Mesendoderm (in vitro differentiated cells): Measurements from ENCODE around the gene PIK3AP1.
"Not testable (repeated sequence)": the region's sequence is repeated elsewhere in the genome, so short reads cannot be mapped to it uniquely, and the experiment has no call there.

Experiments used
- DNase-seq: peaks from one replicate; pipeline ENCODE4 v3.0.0; 2013
- H2AK5ac ChIP-seq: 2 replicates; pipeline ENCODE4 v1.6.1; 2013; ENCODE audit warnings: low read length, inconsistent platforms
- H2BK120ac ChIP-seq: 2 replicates; pipeline ENCODE4 v1.6.1; 2013; ENCODE audit warnings: low read depth, mild to moderate bottlenecking, low read length, moderate library complexity, mixed read lengths
- H2BK15ac ChIP-seq: replicated peaks from 2 replicates; pipeline ENCODE4 v1.6.1; 2013; ENCODE audit warnings: low read depth, mild to moderate bottlenecking, moderate library complexity
- H2BK5ac ChIP-seq: 2 replicates; pipeline ENCODE4 v1.6.1; 2013; ENCODE audit warnings: low read length, inconsistent platforms
- H3K18ac ChIP-seq: 2 replicates; pipeline ENCODE4 v1.6.1; 2013; ENCODE audit warnings: mild to moderate bottlenecking, low read length, mixed read lengths
- H3K23ac ChIP-seq: one replicate; pipeline ENCODE4 v1.6.1; 2013; ENCODE audit warnings: low read length
- H3K27ac ChIP-seq: 2 replicates; pipeline ENCODE4 v1.5.1; 2013; ENCODE audit warnings: low read depth, mild to moderate bottlenecking, inconsistent platforms, low read length, moderate library complexity
- H3K27me3 ChIP-seq: 2 replicates; pipeline ENCODE4 v1.6.1; 2013; ENCODE audit warnings: low read length, control low read depth, mild to moderate bottlenecking, inconsistent platforms; ENCODE audit not compliant: insufficient read depth, poor library complexity
- H3K36me3 ChIP-seq: 2 replicates; pipeline ENCODE4 v1.6.1; 2013; ENCODE audit warnings: low read length, inconsistent platforms; ENCODE audit not compliant: control insufficient read depth, insufficient read depth
- H3K4ac ChIP-seq: one replicate; pipeline ENCODE4 v1.6.1; 2013; ENCODE audit warnings: low read depth, mild to moderate bottlenecking, low read length, moderate library complexity
- H3K4me1 ChIP-seq: 2 replicates; pipeline ENCODE4 v1.6.1; 2013; ENCODE audit warnings: low read depth, low read length, inconsistent platforms; ENCODE audit not compliant: control insufficient read depth
- H3K4me2 ChIP-seq: 2 replicates; pipeline ENCODE4 v1.6.1; 2013; ENCODE audit warnings: low read length
- H3K4me3 ChIP-seq: 2 replicates; pipeline ENCODE4 v1.5.1; 2013; ENCODE audit warnings: mild to moderate bottlenecking, low read length
- H3K56ac ChIP-seq: one replicate; pipeline ENCODE4 v1.6.1; 2013; ENCODE audit warnings: low read length
- H3K79me1 ChIP-seq: 2 replicates; pipeline ENCODE4 v1.6.1; 2013; ENCODE audit warnings: low read length, inconsistent platforms
- H3K79me2 ChIP-seq: 2 replicates; pipeline ENCODE4 v1.6.1; 2013; ENCODE audit warnings: mild to moderate bottlenecking, low read length; ENCODE audit not compliant: control insufficient read depth, insufficient read depth
- H3K9ac ChIP-seq: 2 replicates; pipeline ENCODE4 v1.6.1; 2013; ENCODE audit warnings: low read length, inconsistent platforms
- H4K5ac ChIP-seq: one replicate; pipeline ENCODE4 v1.6.1; 2013; ENCODE audit warnings: low read length
- H4K8ac ChIP-seq: one replicate; pipeline ENCODE4 v1.6.1; 2013; ENCODE audit warnings: low read depth, mild to moderate bottlenecking, control low read depth, low read length, moderate library complexity
- WGBS: extraction: QIAGEN DNeasy Blood & Tissue Kit; methylation state at CpG from one replicate; pipeline ENCODE4 v1.1.7; 2013; ENCODE audit warnings: low lambda C conversion rate, missing lambda C conversion rate; ENCODE audit not compliant: insufficient coverage; ENCODE audit errors: extremely low coverage; 5-methylcytosine and 5-hydroxymethylcytosine counted together

PIK3AP1 gene

DNA sequence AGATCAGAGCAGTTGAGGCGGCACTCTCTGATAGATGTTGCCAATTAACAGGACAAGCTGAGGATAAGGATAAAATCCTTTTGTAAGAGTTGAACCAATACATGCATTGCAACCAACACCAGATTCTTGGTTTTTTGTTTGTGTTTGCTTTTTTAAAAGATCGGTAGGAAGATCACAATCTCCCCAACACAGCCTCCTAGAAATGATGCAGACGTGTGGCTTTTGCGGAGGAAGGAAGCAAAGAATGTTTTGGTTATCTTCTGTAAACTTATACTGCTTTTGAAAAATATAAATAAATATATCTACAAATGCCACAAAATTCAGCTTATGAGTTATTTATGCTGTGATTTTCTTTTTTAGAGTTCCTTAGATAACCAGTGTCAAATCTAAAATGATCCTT, 35.5 kb downstream of the PIK3AP1 start:
- no peak overlapping the region for H3K56ac ChIP-seq
- no CpG with 5 or more reads among the region's 4 CpGs for WGBS
- H3K23ac ChIP-seq = no peak overlapping the region
- no peak overlapping the region for H2BK120ac ChIP-seq
- H4K8ac ChIP-seq = no peak overlapping the region
- no peaks in the 10 kb centered on the region for H3K4me1 ChIP-seq
- no peak overlapping the region for H3K9ac ChIP-seq
- no peak overlapping the region for H3K4me2 ChIP-seq
- H3K18ac ChIP-seq = no peak overlapping the region
- H2AK5ac ChIP-seq = no peak overlapping the region
- no peak overlapping the region for H3K27ac ChIP-seq
- H3K36me3 ChIP-seq = no peaks in the 10 kb centered on the region
- H3K27me3 ChIP-seq = no peaks in the 10 kb centered on the region
- no peaks in the 10 kb centered on the region for H3K79me1 ChIP-seq
- no peaks in the 10 kb centered on the region for H3K79me2 ChIP-seq
- H4K5ac ChIP-seq = no peak overlapping the region
- no peak overlapping the region for H3K4ac ChIP-seq
- H3K4me3 ChIP-seq = no peak overlapping the region
- no peak overlapping the region for H2BK5ac ChIP-seq
- no peak for DNase-seq
- H2BK15ac ChIP-seq = no peak overlapping the region

DNA sequence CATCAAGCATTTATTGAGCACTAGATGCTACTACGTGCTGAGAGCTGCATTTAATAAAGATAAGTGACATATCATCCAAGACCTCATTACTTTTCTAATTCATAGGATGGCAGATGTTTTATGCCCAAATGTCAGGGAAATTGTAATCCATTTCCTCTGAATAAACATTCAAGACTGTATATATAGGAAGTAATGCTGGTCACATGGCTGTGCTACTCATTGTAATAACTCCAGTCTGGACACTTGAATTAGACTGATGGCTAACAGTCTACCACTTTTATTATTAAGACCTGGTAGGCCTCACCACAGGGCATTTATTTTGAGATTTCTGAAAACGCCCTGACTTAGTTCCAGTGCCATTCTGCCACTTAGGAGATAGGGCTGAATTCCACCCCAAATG, 36.6 kb downstream of the PIK3AP1 start:
- Histone ChIP-seq H3K23ac (no peak overlapping the region), H3K56ac (no peak overlapping the region), H3K27ac (no peak overlapping the region), H3K18ac (no peak overlapping the region), H3K27me3 (no peaks in the 10 kb centered on the region), H3K4me1 (no peaks in the 10 kb centered on the region), H4K5ac (no peak overlapping the region), H3K4me3 (no peak overlapping the region), H4K8ac (no peak overlapping the region), H3K4me2 (no peak overlapping the region), H2BK15ac (no peak overlapping the region), H3K79me2 (no peaks in the 10 kb centered on the region), H2AK5ac (no peak overlapping the region), H3K4ac (no peak overlapping the region), H2BK5ac (no peak overlapping the region), H3K36me3 (no peaks in the 10 kb centered on the region), H3K79me1 (no peaks in the 10 kb centered on the region), H3K9ac (no peak overlapping the region), H2BK120ac (no peak overlapping the region)
- no CpG with 5 or more reads among the region's 2 CpGs for WGBS
- DNase-seq = no peak

DNA sequence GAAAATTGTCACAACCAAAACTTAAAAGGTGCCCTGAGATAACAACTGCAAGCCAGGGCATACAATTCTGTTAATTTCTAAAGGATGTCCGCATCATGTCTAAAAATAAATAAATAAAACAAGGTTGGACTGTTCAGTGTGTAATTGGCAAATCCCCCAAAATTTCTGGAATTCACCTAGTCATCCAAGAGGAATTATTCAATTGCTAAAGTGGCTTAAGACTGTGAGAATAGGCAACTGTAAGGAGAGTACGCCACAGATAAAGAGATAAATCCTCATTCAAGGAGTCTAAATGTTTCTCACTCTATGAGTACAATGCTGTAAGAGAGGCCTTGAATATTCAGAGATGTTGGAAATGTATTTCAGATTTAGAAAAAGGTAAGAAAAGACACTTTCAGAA, 37.2 kb downstream of the PIK3AP1 start:
- no CpG with 5 or more reads among the region's 2 CpGs for WGBS
- no peaks in the 10 kb centered on the region for H3K4me1 ChIP-seq

DNA sequence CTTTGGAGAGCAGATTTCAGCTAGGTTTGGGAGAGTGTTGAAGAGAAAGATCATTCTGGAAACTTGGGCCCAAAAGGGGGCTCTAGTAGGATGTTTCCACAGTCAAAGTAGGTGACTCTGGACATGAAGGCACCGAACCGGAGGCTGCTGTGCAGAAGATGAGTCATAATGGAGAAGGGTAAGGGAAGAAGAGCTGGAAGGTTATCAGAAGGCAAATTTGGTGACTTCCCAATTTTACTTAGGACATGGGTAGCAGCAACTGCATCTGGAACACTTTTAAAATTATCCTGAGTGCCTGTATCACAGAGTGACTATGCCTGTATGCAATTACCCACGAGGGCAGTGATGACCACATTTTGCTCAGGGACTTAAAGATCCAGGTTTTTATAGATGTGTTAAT, 38.8 kb downstream of the PIK3AP1 start:
- H4K8ac ChIP-seq = no peak overlapping the region
- no peaks in the 10 kb centered on the region for H3K4me1 ChIP-seq
- H4K5ac ChIP-seq = no peak overlapping the region
- no peak for DNase-seq
- H3K79me2 ChIP-seq = no peaks in the 10 kb centered on the region
- H2BK120ac ChIP-seq = no peak overlapping the region
- H3K36me3 ChIP-seq = no peaks in the 10 kb centered on the region
- no peaks in the 10 kb centered on the region for H3K27me3 ChIP-seq
- H2AK5ac ChIP-seq = no peak overlapping the region
- no peak overlapping the region for H3K23ac ChIP-seq
- H3K18ac ChIP-seq = no peak overlapping the region
- H3K9ac ChIP-seq = no peak overlapping the region
- no peak overlapping the region for H3K27ac ChIP-seq
- H3K4ac ChIP-seq = no peak overlapping the region
- WGBS = no CpG with 5 or more reads among the region's 3 CpGs
- no peak overlapping the region for H2BK5ac ChIP-seq
- H3K4me2 ChIP-seq = no peak overlapping the region
- no peaks in the 10 kb centered on the region for H3K79me1 ChIP-seq
- H3K4me3 ChIP-seq = no peak overlapping the region
- H3K56ac ChIP-seq = no peak overlapping the region
- no peak overlapping the region for H2BK15ac ChIP-seq

More for the DNA sequence above, 37.2 kb downstream of the PIK3AP1 start:
- H3K56ac ChIP-seq = no peak overlapping the region
- no peak overlapping the region for H3K27ac ChIP-seq
- no peaks in the 10 kb centered on the region for H3K79me1 ChIP-seq
- H4K8ac ChIP-seq = no peak overlapping the region
- no peak overlapping the region for H3K4me3 ChIP-seq
- no peak overlapping the region for H2AK5ac ChIP-seq
- no peak overlapping the region for H4K5ac ChIP-seq
- H3K23ac ChIP-seq = no peak overlapping the region
- no peaks in the 10 kb centered on the region for H3K36me3 ChIP-seq
- DNase-seq = no peak
- no peak overlapping the region for H3K4ac ChIP-seq
- no peaks in the 10 kb centered on the region for H3K27me3 ChIP-seq
- H2BK15ac ChIP-seq = no peak overlapping the region
- H2BK120ac ChIP-seq = no peak overlapping the region
- H3K79me2 ChIP-seq = no peaks in the 10 kb centered on the region
- no peak overlapping the region for H3K9ac ChIP-seq
- H3K4me2 ChIP-seq = no peak overlapping the region
- H2BK5ac ChIP-seq = no peak overlapping the region
- no peak overlapping the region for H3K18ac ChIP-seq

DNA sequence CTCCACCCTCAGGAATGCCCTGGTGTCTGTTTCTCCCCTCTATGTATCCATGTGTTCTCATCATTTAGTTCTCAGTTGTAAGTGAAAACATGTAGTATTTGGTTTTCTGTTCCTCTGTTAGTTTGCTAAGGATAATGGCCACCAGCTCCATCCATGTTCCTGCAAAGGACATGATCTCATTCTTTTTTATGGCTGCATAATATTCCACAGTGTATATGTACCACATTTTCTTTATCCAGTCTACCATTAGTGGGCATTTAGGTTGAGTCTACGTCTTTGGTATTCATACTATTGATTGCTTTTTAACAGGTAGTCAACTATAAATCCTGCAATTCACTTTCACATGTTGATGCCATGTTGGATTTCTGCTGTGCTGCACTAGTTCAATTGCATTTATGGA, 39.9 kb downstream of the PIK3AP1 start:
- WGBS = no CpG with 5 or more reads among the region's 1 CpG
- H3K36me3 ChIP-seq, H2BK5ac ChIP-seq, H3K79me2 ChIP-seq, H3K4me3 ChIP-seq, H2AK5ac ChIP-seq, H3K27me3 ChIP-seq, H3K23ac ChIP-seq, H3K4ac ChIP-seq, H4K5ac ChIP-seq, H3K56ac ChIP-seq, H3K18ac ChIP-seq, H3K4me2 ChIP-seq, H3K9ac ChIP-seq, H3K79me1 ChIP-seq, H3K4me1 ChIP-seq, H2BK120ac ChIP-seq, H4K8ac ChIP-seq, DNase-seq, H2BK15ac ChIP-seq, H3K27ac ChIP-seq: not testable (repeated sequence)

DNA sequence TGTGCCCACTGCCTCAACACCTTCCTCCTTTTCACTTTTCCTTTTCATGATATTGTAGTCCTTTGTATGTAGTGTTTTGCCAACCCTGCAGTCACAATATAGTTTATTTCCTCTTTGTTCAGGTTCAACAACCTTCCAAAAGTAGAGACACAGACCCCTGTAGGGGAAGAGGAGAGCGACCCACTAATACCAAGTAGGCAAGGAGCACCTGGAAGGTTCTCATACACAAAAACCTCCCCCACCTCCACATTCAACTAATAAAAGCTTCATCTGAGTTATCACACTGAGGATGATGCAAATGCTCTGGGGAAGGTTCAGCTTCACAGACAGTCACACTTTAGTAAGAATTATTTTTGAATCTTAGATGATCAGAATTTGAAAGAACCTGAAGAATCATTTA, 41.6 kb downstream of the PIK3AP1 start:
- Histone ChIP-seq H3K4me2 (no peak overlapping the region), H3K56ac (no peak overlapping the region), H2BK5ac (no peak overlapping the region), H3K4ac (no peak overlapping the region), H2BK120ac (no peak overlapping the region), H3K79me1 (no peaks in the 10 kb centered on the region), H3K4me3 (no peak overlapping the region), H3K18ac (no peak overlapping the region), H3K27ac (no peak overlapping the region), H2AK5ac (no peak overlapping the region), H4K5ac (no peak overlapping the region), H3K79me2 (no peaks in the 10 kb centered on the region), H3K23ac (no peak overlapping the region), H3K9ac (no peak overlapping the region), H4K8ac (no peak overlapping the region), H3K4me1 (no peaks in the 10 kb centered on the region), H2BK15ac (no peak overlapping the region), H3K36me3 (no peaks in the 10 kb centered on the region), H3K27me3 (no peaks in the 10 kb centered on the region)
- no peak for DNase-seq
- no CpG with 5 or more reads among the region's 1 CpG for WGBS
